Peyer's patch (tissue), 4 donors: Measurements from ENCODE around the gene FAM89A. TPM values are rescaled to one million over a fixed set of nuclear protein-coding genes. Genes with fewer than 3 reads are reported as not detected.

Source experiments
- DNase-seq, 3 donors: peaks; one replicate each; pipeline ENCODE4 v3.0.0-alpha.2; 2017 to 2019
- H3K27ac ChIP-seq, 4 donors: fragments of 200-600 bp; sonication (generic); one replicate each; pipeline ENCODE4 v1.5.1; 2016 to 2019
- H3K27me3 ChIP-seq, 2 donors: fragments of 200-600 bp; sonication (generic); one replicate each; pipeline ENCODE4 v1.5.1; 2019
- H3K36me3 ChIP-seq, 3 donors: fragments of 200-600 bp; sonication (generic); one replicate each; pipeline ENCODE4 v1.5.1; 2016 to 2019
- H3K4me1 ChIP-seq, 4 donors: fragments of 200-600 bp; sonication (generic); one replicate each; pipeline ENCODE4 v1.5.1; 2016 to 2019
- H3K4me3 ChIP-seq, 4 donors: fragments of 200-600 bp; sonication (generic); 1 replicate in 3 of 4; 2 replicates in 1 of 4; pipeline ENCODE4 v1.5.1; 2016 to 2019; ENCODE audit warnings: mild to moderate bottlenecking in 1 of 4
- H3K9me3 ChIP-seq, 4 donors: fragments of 200-600 bp; sonication (generic); one replicate each; pipeline ENCODE4 v1.5.1; 2016 to 2019; ENCODE audit warnings: mild to moderate bottlenecking in 1 of 4
- POLR2A ChIP-seq, 2 donors: fragments of 450-650 bp; IDR thresholded peaks; one replicate each; pipeline ENCODE4 v1.5.1; 2017; ENCODE audit warnings: antibody characterized with exemption in 2 of 2, mild to moderate bottlenecking in 2 of 2, moderate library complexity in 2 of 2
- total RNA-seq, 4 donors: library from RNA; depleted of rRNA; stranded (reverse); fragments of >200 nt; gene quantifications; one replicate each; pipeline ENCODE4 v1.1.0, GENCODE V29; 2016
- TF ChIP-seq, protein P1 (sequence below), 6 experiments: fragments of 450-650 bp in 4 of 6; fragments of 200-600 bp in 2 of 6; sonication (generic) in 1 of 6; IDR thresholded peaks; one replicate each; pipeline ENCODE4 v1.5.1; 2017 to 2019; ENCODE audit warnings: antibody characterized with exemption in 6 of 6, mild to moderate bottlenecking in 3 of 6, moderate library complexity in 1 of 6

The FAM89A gene
- total RNA-seq, 4 donors from 2014 or later: 0.94 to 3.0 (median 1.6) TPM; not detected in 1

GRCh38 chr1:230976825-230977747 is 63.0 kb downstream of the FAM89A start:
- Histone ChIP-seq H3K4me1 (peaks cover 0 to 29% (median 4%) of the 10 kb centered on the region in 4 donors), H3K27me3 (no peaks in the 10 kb centered on the region), H3K9me3 (no peaks in the 10 kb centered on the region), H3K36me3 (no peaks in the 10 kb centered on the region), H3K4me3 (peak overlapping the region; percentile 73 to 99 (median 96)), H3K27ac (peak overlapping the region; percentile 40 to 97 (median 68))
- DNase-seq: peak in 2 of 3 donors; percentile 53 to 59
- TF ChIP-seq, protein P1, sequence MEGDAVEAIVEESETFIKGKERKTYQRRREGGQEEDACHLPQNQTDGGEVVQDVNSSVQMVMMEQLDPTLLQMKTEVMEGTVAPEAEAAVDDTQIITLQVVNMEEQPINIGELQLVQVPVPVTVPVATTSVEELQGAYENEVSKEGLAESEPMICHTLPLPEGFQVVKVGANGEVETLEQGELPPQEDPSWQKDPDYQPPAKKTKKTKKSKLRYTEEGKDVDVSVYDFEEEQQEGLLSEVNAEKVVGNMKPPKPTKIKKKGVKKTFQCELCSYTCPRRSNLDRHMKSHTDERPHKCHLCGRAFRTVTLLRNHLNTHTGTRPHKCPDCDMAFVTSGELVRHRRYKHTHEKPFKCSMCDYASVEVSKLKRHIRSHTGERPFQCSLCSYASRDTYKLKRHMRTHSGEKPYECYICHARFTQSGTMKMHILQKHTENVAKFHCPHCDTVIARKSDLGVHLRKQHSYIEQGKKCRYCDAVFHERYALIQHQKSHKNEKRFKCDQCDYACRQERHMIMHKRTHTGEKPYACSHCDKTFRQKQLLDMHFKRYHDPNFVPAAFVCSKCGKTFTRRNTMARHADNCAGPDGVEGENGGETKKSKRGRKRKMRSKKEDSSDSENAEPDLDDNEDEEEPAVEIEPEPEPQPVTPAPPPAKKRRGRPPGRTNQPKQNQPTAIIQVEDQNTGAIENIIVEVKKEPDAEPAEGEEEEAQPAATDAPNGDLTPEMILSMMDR (IDR thresholded peaks at IDR 0.05): no peak
- no peak for TF ChIP-seq POLR2A (IDR thresholded peaks at IDR 0.05)

- Histone ChIP-seq H3K27me3 (no peaks in the 10 kb centered on the region), H3K4me3 (no peak overlapping the region), H3K9me3 (no peaks in the 10 kb centered on the region), H3K36me3 (no peaks in the 10 kb centered on the region), H3K4me1 (peaks cover 0 to 27% (median 4%) of the 10 kb centered on the region in 4 donors), H3K27ac (no peak overlapping the region)
- no peak for DNase-seq
- no peak for TF ChIP-seq POLR2A (IDR thresholded peaks at IDR 0.05)
- TF ChIP-seq, protein P1 (IDR thresholded peaks at IDR 0.05): no peak
These were observed 63.7 kb downstream of the FAM89A start for GRCh38 chr1:230976360-230976759.

- TF ChIP-seq POLR2A (IDR thresholded peaks at IDR 0.05): no peak
- TF ChIP-seq, protein P1 (IDR thresholded peaks at IDR 0.05): no peak
- DNase-seq: no peak
- no peaks in the 10 kb centered on the region for H3K36me3 ChIP-seq
- H3K4me3 ChIP-seq: no peak overlapping the region
- no peak overlapping the region for H3K27ac ChIP-seq
- peaks cover 0 to 25% (median 4%) of the 10 kb centered on the region in 4 donors for H3K4me1 ChIP-seq
- H3K27me3 ChIP-seq: no peaks in the 10 kb centered on the region
- H3K9me3 ChIP-seq: no peaks in the 10 kb centered on the region
These were observed 64.4 kb downstream of the FAM89A start for GRCh38 chr1:230975636-230976035.

GRCh38 chr1:230972855-230973271 is 67.2 kb downstream of the FAM89A start:
- Histone ChIP-seq H3K27me3 (no peaks in the 10 kb centered on the region), H3K27ac (peak overlapping the region in 1 of 4 donors; percentile 56), H3K4me1 (peaks cover 0 to 21% (median 4%) of the 10 kb centered on the region in 4 donors), H3K36me3 (no peaks in the 10 kb centered on the region), H3K4me3 (no peak overlapping the region), H3K9me3 (no peaks in the 10 kb centered on the region)
- peak in 2 of 3 donors; percentile 58 to 77 for DNase-seq
- no peak for TF ChIP-seq POLR2A (IDR thresholded peaks at IDR 0.05)
- TF ChIP-seq, protein P1 (IDR thresholded peaks at IDR 0.05): no peak

- no peak for DNase-seq
- Histone ChIP-seq H3K27ac (no peak overlapping the region), H3K27me3 (no peaks in the 10 kb centered on the region), H3K9me3 (no peaks in the 10 kb centered on the region), H3K36me3 (no peaks in the 10 kb centered on the region), H3K4me3 (no peak overlapping the region), H3K4me1 (peaks cover 0 to 13% (median 4%) of the 10 kb centered on the region in 4 donors)
- no peak for TF ChIP-seq POLR2A (IDR thresholded peaks at IDR 0.05)
- TF ChIP-seq, protein P1 (IDR thresholded peaks at IDR 0.05): no peak
These were observed 68.3 kb downstream of the FAM89A start for GRCh38 chr1:230971771-230972170.
